ENCODE data around the gene NMUR1. TPM values are rescaled to one million over a fixed set of nuclear protein-coding genes. Genes with fewer than 3 reads are reported as not detected.
A peak's percentile ranks its signal among the peaks of the same experiment; 100 is the strongest.

NMUR1 gene
- total and polyA plus RNA-seq, 2 donors (not counting 3 experiments of a cell fraction or from before 2014, with no cell fraction given): not detected

- peak overlapping the region; percentile 26 to 76 (median 75) for H3K4me3 ChIP-seq (replicated peaks in 1 of 3; ENCODE audit: insufficient read depth in 1 of 3, low read depth in 1 of 3, low read length in 3 of 3)
- no peaks in the 10 kb centered on the region for H3K79me2 ChIP-seq (ENCODE audit: control insufficient read depth, insufficient read depth, low read length)
- BruUV-seq (replicated peaks): TSS peak; percentile 90
- H3K27ac ChIP-seq (ENCODE audit: insufficient read depth, low read depth, low read length): peak overlapping the region; percentile 62
- ChIA-PET CTCF (interaction anchor here (0.6 to 1.9 kb wide), 5 partner anchors 18 to 161 kb away, joined by 3 to 8 read pairs (median 5); partner anchors contain the start of gene NCL), POLR2A (interaction anchor here (0.6 to 1.0 kb wide), 2 partner anchors 49 to 365 kb away, joined by 3 to 16 read pairs; partner anchors contain the start of gene NCL)
- H4K20me1 ChIP-seq (replicated peaks; ENCODE audit: control insufficient read depth, extremely low read depth, insufficient read depth, low read length): no peaks in the 10 kb centered on the region
- H3K9ac ChIP-seq (replicated peaks; ENCODE audit: extremely low read depth, insufficient read depth, low read length): peak overlapping the region; percentile 88
- H3K27me3 ChIP-seq (ENCODE audit: control insufficient read depth in 2 of 2, insufficient read depth in 2 of 2, low read length in 2 of 2): peaks cover 0 to 2% of the 10 kb centered on the region in 2 experiments
- H3K4me2 ChIP-seq (ENCODE audit: insufficient read depth, low read length): peak overlapping the region; percentile 87
- intact Hi-C loops (cut with micrococcal nuclease): loop anchor here (1.0 to 5.0 kb wide), 4 partner anchors 31 to 268 kb away; partner anchors contain the start of genes NCL, PDE6D and PTMA
- dilution Hi-C loops (cut with MboI; ENCODE audit: extremely low pct_ligation_motif_present, low sequenced_read_pairs): no loop called here
- FAIRE-seq (no peak), DNase-seq (ENCODE audit: low read depth, low spot score) (no peak)
- H3K9me1 ChIP-seq (replicated peaks; ENCODE audit: control insufficient read depth, extremely low read depth, insufficient read depth, low read length): no peaks in the 10 kb centered on the region
- no peaks in the 10 kb centered on the region for H3K9me3 ChIP-seq (replicated peaks; ENCODE audit: control insufficient read depth, insufficient read depth, low read length)
- no peak for TF ChIP-seq POLR2AphosphoS5 (IDR thresholded peaks at IDR 0.05; ENCODE audit: insufficient read depth, low read depth, low read length)
- no peak for TF ChIP-seq POLR2A (IDR thresholded peaks at IDR 0.05; ENCODE audit: low read depth, low read length)
- no peak for TF ChIP-seq MYC (IDR thresholded peaks at IDR 0.05; ENCODE audit: low read depth, low read length)
- TF ChIP-seq EZH2 (IDR thresholded peaks at IDR 0.05; ENCODE audit: borderline replicate concordance, low read depth, low read length, severe bottlenecking): no peak
- TF ChIP-seq, protein P1, sequence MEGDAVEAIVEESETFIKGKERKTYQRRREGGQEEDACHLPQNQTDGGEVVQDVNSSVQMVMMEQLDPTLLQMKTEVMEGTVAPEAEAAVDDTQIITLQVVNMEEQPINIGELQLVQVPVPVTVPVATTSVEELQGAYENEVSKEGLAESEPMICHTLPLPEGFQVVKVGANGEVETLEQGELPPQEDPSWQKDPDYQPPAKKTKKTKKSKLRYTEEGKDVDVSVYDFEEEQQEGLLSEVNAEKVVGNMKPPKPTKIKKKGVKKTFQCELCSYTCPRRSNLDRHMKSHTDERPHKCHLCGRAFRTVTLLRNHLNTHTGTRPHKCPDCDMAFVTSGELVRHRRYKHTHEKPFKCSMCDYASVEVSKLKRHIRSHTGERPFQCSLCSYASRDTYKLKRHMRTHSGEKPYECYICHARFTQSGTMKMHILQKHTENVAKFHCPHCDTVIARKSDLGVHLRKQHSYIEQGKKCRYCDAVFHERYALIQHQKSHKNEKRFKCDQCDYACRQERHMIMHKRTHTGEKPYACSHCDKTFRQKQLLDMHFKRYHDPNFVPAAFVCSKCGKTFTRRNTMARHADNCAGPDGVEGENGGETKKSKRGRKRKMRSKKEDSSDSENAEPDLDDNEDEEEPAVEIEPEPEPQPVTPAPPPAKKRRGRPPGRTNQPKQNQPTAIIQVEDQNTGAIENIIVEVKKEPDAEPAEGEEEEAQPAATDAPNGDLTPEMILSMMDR (IDR thresholded peaks at IDR 0.05; ENCODE audit: extremely low read depth in 1 of 2, insufficient read depth in 1 of 2, low read depth in 1 of 2, low read length in 2 of 2): no peak
- TF ChIP-seq FOS (IDR thresholded peaks at IDR 0.05; ENCODE audit: borderline replicate concordance, insufficient read depth, low read length): no peak
- no peak for TF ChIP-seq GATA2 (IDR thresholded peaks at IDR 0.05; ENCODE audit: insufficient read depth, insufficient read length, low read depth, low read length)
- no peak for TF ChIP-seq MAX (IDR thresholded peaks at IDR 0.05; ENCODE audit: insufficient read depth, insufficient read length)
- TF ChIP-seq JUN (IDR thresholded peaks at IDR 0.05; ENCODE audit: borderline replicate concordance, insufficient read depth, insufficient read length, low read depth): no peak
- peaks cover 12% of the 10 kb centered on the region for H3K4me1 ChIP-seq (ENCODE audit: control insufficient read depth, extremely low read depth, insufficient read depth, low read length)
- peak overlapping the region; percentile 91 for H2AFZ ChIP-seq (ENCODE audit: low read depth, low read length)
- no peaks in the 10 kb centered on the region for H3K36me3 ChIP-seq (ENCODE audit: control insufficient read depth in 2 of 2, extremely low read depth in 1 of 2, insufficient read depth in 2 of 2, low read length in 2 of 2)
Observed at GRCh38 chr2:231513746-231514224, 16.5 kb downstream of the NMUR1 start.
